ENCODE measurements around the gene FMO5.

DNA sequence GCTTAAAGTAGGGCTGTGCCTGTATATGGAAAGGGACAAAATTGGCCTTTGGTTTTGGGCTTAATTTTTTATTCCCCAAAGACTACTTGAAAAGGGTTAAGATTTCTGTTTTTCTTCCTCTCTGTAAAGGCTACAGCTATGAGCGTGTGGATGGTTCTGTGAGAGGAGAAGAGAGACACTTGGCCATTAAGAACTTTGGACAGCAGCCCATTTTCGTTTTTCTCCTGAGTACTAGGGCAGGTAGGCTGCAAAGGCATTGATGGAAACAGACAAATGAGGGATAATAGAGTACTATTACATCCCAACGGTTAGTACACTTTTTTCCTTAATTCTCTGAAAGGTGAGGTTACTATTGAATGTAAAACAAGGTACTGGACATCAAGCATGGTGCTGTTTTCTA lies 46.9 kb upstream of the FMO5 start:
- no peak for TF ChIP-seq POLR2AphosphoS5 (IDR thresholded peaks at IDR 0.05)
- no peak for TF ChIP-seq CTCF (IDR thresholded peaks at IDR 0.05; ENCODE audit: poor library complexity, severe bottlenecking)
- no peak for TF ChIP-seq SMC3 (conservative IDR thresholded peaks at IDR 0.05; ENCODE audit: poor library complexity)
- no peak for TF ChIP-seq MXI1 (conservative IDR thresholded peaks at IDR 0.05; ENCODE audit: poor library complexity, severe bottlenecking)
- no peak for TF ChIP-seq EZH2 (IDR thresholded peaks at IDR 0.05; ENCODE audit: borderline replicate concordance, insufficient read depth, low read length, poor library complexity, severe bottlenecking)
- TF ChIP-seq, protein P1, sequence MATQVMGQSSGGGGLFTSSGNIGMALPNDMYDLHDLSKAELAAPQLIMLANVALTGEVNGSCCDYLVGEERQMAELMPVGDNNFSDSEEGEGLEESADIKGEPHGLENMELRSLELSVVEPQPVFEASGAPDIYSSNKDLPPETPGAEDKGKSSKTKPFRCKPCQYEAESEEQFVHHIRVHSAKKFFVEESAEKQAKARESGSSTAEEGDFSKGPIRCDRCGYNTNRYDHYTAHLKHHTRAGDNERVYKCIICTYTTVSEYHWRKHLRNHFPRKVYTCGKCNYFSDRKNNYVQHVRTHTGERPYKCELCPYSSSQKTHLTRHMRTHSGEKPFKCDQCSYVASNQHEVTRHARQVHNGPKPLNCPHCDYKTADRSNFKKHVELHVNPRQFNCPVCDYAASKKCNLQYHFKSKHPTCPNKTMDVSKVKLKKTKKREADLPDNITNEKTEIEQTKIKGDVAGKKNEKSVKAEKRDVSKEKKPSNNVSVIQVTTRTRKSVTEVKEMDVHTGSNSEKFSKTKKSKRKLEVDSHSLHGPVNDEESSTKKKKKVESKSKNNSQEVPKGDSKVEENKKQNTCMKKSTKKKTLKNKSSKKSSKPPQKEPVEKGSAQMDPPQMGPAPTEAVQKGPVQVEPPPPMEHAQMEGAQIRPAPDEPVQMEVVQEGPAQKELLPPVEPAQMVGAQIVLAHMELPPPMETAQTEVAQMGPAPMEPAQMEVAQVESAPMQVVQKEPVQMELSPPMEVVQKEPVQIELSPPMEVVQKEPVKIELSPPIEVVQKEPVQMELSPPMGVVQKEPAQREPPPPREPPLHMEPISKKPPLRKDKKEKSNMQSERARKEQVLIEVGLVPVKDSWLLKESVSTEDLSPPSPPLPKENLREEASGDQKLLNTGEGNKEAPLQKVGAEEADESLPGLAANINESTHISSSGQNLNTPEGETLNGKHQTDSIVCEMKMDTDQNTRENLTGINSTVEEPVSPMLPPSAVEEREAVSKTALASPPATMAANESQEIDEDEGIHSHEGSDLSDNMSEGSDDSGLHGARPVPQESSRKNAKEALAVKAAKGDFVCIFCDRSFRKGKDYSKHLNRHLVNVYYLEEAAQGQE (IDR thresholded peaks at IDR 0.05; ENCODE audit: borderline replicate concordance) = no peak
- no peak for TF ChIP-seq EP300 (conservative IDR thresholded peaks at IDR 0.05; ENCODE audit: poor library complexity, severe bottlenecking)
- TF ChIP-seq TAF1 (IDR thresholded peaks at IDR 0.05; ENCODE audit: low read depth) = no peak
